Thyroid gland (tissue), 4 donors: ENCODE data around the gene KIR2DL4. TPM values are rescaled to one million over a fixed set of nuclear protein-coding genes. Genes with fewer than 3 reads are reported as not detected.
"Not testable (repeated sequence)": the region's sequence is repeated elsewhere in the genome, so short reads cannot be mapped to it uniquely, and the experiment has no call there.

ENCODE experiments used
- DNase-seq, 2 donors: peaks; one replicate each; pipeline ENCODE4 v3.0.0-alpha.2; 2019
- H3K27ac ChIP-seq, 3 donors: fragments of 200-600 bp; sonication (generic); 1 replicate in 2 of 3; 2 replicates in 1 of 3; pipeline ENCODE4 v1.5.1; 2016 to 2019; ENCODE audit warnings: mild to moderate bottlenecking in 1 of 3, moderate library complexity in 1 of 3
- H3K27me3 ChIP-seq: fragments of 200-600 bp; sonication (generic); one replicate; pipeline ENCODE4 v1.5.1; 2019
- H3K36me3 ChIP-seq, 2 donors: fragments of 200-600 bp; sonication (generic); one replicate each; pipeline ENCODE4 v1.5.1; 2016 to 2019
- H3K4me1 ChIP-seq, 2 donors: fragments of 200-600 bp; sonication (generic); one replicate each; pipeline ENCODE4 v1.5.1; 2017 to 2019
- H3K4me3 ChIP-seq, 3 donors: fragments of 200-600 bp; sonication (generic); replicated peaks in 1 of 3; 1 replicate in 2 of 3; 2 replicates in 1 of 3; pipeline ENCODE4 v1.5.1; 2016; ENCODE audit warnings: mild to moderate bottlenecking in 1 of 3
- H3K9me3 ChIP-seq: fragments of 200-600 bp; sonication (generic); one replicate; pipeline ENCODE4 v1.5.1; 2017
- POLR2A ChIP-seq, 2 donors: fragments of 450-650 bp; IDR thresholded peaks; one replicate each; pipeline ENCODE4 v1.6.1; 2017; ENCODE audit warnings: antibody characterized with exemption in 2 of 2, mild to moderate bottlenecking in 2 of 2, moderate library complexity in 1 of 2
- WGBS, 2 donors: methylation state at CpG; one replicate each; pipeline ENCODE4 v1.1.5; 2017; 5-methylcytosine and 5-hydroxymethylcytosine counted together
- intact Hi-C: fragments of 100-400 bp; cut with DNase I; formaldehyde crosslinking; loops from one replicate; pipeline ENCODE4 v1.15.1; 2023
- total RNA-seq, 4 donors: library from RNA; depleted of rRNA; stranded (reverse); fragments of >200 nt; gene quantifications; one replicate each; pipeline ENCODE4 v1.2.3, GENCODE V29; 2016
- TF ChIP-seq, protein P1 (sequence below), 6 experiments: fragments of 200-600 bp in 3 of 6; fragments of 450-650 bp in 3 of 6; sonication (generic) in 3 of 6; IDR thresholded peaks; one replicate each; pipeline ENCODE4 v1.5.1; 2016 to 2019; ENCODE audit warnings: antibody characterized with exemption in 6 of 6, mild to moderate bottlenecking in 2 of 6, inconsistent platforms in 1 of 6, moderate library complexity in 1 of 6

KIR2DL4 gene
- total RNA-seq: not detected

DNA sequence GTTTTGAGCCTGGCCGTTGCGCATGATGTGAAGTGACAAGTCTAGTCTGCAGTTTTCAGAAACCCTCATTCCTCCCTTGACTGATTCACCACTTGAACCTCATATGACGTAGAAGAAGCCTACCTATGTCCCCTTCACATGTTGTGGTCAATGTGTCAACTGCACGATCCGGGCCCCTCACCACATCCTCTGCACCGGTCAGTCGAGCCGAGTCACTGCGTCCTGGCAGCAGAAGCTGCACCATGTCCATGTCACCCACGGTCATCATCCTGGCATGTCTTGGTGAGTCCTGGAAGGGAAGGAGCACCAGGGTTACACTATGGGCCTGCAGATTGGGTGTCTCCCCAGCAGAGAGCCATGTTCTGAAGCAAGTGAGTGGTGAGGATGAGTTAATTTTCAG is at the start of gene KIR2DL4:
TSS of gene KIR2DL4 (plus strand) at position 201 of the 400 bp plus-strand sequence. CDS start at position 243, 42 bp downstream.
- TF ChIP-seq, protein P1, sequence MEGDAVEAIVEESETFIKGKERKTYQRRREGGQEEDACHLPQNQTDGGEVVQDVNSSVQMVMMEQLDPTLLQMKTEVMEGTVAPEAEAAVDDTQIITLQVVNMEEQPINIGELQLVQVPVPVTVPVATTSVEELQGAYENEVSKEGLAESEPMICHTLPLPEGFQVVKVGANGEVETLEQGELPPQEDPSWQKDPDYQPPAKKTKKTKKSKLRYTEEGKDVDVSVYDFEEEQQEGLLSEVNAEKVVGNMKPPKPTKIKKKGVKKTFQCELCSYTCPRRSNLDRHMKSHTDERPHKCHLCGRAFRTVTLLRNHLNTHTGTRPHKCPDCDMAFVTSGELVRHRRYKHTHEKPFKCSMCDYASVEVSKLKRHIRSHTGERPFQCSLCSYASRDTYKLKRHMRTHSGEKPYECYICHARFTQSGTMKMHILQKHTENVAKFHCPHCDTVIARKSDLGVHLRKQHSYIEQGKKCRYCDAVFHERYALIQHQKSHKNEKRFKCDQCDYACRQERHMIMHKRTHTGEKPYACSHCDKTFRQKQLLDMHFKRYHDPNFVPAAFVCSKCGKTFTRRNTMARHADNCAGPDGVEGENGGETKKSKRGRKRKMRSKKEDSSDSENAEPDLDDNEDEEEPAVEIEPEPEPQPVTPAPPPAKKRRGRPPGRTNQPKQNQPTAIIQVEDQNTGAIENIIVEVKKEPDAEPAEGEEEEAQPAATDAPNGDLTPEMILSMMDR (IDR thresholded peaks at IDR 0.05): no peak
- no peak for TF ChIP-seq POLR2A (IDR thresholded peaks at IDR 0.05)
- H3K27ac ChIP-seq: no peak within 1 kb of the TSS
- no peaks in the 10 kb centered on the region for H3K4me1 ChIP-seq
- 89 to 93% methylated on average over 10 of the region's 10 CpGs for WGBS, 2 donors
- H3K4me3 ChIP-seq: no peak within 1 kb of the TSS
- no peaks in the 10 kb centered on the region for H3K9me3 ChIP-seq
- no peaks in the 10 kb centered on the region for H3K27me3 ChIP-seq
- H3K36me3 ChIP-seq: no peaks in the 10 kb centered on the region
- no peak for DNase-seq
- intact Hi-C loops: no loop called here

DNA sequence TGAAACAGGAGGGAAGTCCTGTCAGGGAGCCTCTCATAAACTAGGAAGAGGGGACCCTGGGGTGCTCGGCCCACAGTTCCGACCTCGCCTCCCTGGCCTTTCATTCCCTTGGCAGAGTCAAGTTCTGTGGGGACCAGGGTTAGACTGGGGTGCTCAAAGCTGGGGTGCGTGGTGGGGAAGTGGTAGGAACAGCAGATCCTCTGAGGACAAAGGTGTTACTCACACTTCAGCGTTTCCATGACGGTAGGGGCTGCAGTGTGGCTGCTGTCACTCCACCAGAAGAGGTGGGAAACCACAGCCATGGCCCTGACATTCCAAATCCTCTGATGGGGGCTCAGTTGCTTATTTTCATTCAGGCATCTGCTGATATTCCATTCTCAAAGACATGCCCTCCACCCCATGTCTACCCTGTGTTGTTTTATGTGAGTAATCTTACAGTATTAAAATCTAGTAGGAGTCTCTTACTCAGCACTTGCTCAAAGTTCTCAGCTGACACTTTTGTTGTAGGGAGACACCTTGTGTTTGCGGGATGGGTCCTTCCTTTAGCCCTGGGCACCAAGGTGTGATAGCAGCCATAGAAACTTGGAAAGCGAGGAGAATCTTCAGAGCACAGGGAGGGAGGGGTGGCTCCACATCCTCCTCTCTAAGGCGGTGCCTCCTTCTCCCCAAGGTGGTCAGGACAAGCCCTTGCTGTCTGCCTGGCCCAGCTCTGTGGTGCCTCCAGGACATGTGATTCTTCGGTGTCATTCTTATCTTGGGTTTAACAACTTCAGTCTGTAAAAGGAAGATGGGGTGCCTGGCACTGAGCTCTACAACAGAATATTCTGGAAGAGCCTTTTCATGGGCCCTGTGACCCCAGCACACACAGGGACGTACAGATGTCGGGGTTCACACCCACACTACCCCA is 47.0 kb upstream of the KIR2DL4 start:
- intact Hi-C loops: not testable (repeated sequence)
- WGBS, 2 donors: 46 to 82% methylated on average over 4 to 8 of the region's 12 CpGs

DNA sequence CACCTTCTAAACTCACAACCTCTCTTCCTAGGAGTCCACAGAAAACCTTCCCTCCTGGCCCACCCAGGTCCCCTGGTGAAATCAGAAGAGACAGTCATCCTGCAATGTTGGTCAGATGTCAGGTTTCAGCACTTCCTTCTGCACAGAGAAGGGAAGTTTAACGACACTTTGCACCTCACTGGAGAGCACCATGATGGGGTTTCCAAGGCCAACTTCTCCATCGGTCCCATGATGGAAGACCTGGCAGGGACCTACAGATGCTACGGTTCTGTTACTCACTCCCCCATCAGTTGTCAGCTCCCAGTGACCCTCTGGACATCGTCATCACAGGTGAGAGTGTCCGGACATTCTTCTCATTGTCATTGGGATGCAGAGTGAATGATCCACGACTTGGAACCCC is 44.8 kb upstream of the KIR2DL4 start:
- H3K27ac ChIP-seq, H3K27me3 ChIP-seq, H3K4me3 ChIP-seq, intact Hi-C loops, H3K4me1 ChIP-seq, H3K9me3 ChIP-seq, H3K36me3 ChIP-seq, DNase-seq: not testable (repeated sequence)
- 53 to 65% methylated on average over 6 of the region's 6 CpGs for WGBS, 2 donors

More for the DNA sequence above, 47.0 kb upstream of the KIR2DL4 start:
- not testable (repeated sequence) for H3K9me3 ChIP-seq, H3K4me3 ChIP-seq, DNase-seq, H3K27me3 ChIP-seq, H3K4me1 ChIP-seq, H3K27ac ChIP-seq, H3K36me3 ChIP-seq

DNA sequence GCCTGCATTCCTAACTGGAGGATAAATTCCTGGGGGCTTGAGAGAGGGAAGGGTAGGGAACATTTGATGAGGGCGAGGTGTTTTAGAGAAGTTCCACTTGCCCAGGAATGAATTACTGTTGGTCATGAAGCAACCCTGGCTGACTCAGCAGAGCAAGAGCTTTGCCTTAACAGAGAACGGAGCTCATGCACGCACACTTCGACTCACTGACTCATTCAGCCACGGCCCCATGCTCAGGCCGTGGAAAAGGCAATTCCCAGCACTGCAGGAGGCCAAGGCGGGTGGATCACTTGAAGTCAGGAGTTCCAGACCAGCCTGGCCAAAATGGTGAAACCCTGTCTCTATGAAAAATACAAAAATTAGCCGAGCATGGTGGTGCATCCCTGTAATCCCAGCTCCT is 39.2 kb upstream of the KIR2DL4 start:
- H3K4me1 ChIP-seq, H3K27me3 ChIP-seq, H3K9me3 ChIP-seq, H3K27ac ChIP-seq, H3K36me3 ChIP-seq, DNase-seq, H3K4me3 ChIP-seq, intact Hi-C loops: not testable (repeated sequence)
- WGBS, 2 donors: 61 to 65% methylated on average over 7 to 8 of the region's 8 CpGs

DNA sequence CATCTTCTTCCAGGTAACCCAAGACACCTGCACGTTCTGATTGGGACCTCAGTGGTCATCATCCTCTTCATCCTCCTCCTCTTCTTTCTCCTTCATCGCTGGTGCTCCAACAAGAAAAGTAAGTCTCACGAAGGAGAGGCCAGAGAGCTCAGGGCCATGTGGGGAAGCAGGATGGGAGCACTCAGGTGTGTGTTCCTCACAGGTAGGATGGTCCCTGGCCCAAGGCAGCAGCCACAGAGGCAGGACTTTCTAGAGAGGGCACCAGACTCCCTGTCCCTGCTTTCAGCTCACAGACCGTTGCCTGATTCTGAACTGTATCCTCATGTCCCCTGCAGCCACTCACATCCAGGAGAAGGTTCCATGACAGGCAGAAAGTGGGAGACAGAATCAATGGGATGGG is 36.9 kb upstream of the KIR2DL4 start:
- 73 to 79% methylated on average over 3 to 4 of the region's 4 CpGs for WGBS, 2 donors

DNA sequence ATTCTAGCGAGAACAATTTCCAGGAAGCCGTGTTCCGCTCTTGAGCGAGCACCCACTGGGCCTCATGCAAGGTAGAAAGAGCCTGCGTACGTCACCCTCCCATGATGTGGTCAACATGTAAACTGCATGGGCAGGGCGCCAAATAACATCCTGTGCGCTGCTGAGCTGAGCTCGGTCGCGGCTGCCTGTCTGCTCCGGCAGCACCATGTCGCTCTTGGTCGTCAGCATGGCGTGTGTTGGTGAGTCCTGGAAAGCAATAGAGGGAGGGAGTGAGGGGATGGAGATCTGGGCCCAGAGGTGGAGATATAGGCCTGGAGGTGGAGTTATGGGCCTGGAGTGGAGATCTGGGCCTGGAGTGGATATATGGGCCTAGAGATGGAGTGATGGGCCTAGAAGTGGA is 33.8 kb upstream of the KIR2DL4 start, which contains the start of gene KIR2DL1:
TSS of gene KIR2DL1 (plus strand) at position 148 of the 400 bp plus-strand sequence. CDS start at position 206, 58 bp downstream.
- H3K27ac ChIP-seq, DNase-seq, H3K36me3 ChIP-seq, H3K27me3 ChIP-seq, intact Hi-C loops, H3K4me3 ChIP-seq, H3K9me3 ChIP-seq, H3K4me1 ChIP-seq: not testable (repeated sequence)
- WGBS, 2 donors: 88 to 95% methylated on average over 11 to 15 of the region's 15 CpGs

More for the DNA sequence above, 36.9 kb upstream of the KIR2DL4 start:
- H3K27ac ChIP-seq, H3K36me3 ChIP-seq, H3K4me1 ChIP-seq, intact Hi-C loops, DNase-seq, H3K27me3 ChIP-seq, H3K4me3 ChIP-seq, H3K9me3 ChIP-seq: not testable (repeated sequence)

DNA sequence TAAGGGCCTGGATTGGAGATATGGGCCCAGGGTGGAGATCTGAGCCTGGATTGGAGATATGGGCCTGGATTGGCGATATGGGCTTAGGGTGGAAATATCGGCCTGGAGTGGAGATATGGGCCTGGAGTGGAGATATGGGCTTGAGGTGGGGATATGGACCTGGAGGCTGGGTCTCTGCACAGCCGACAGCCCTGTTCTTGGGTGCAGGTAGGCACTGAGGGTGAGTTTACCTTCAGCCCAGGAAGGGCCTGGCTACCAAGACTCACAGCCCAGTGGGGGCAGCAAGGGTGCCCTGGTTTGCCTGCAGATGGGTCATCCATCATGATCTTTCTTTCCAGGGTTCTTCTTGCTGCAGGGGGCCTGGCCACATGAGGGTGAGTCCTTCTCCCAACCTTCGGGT is 32.9 kb upstream of the KIR2DL4 start:
- H3K27me3 ChIP-seq, DNase-seq, H3K4me1 ChIP-seq, intact Hi-C loops, H3K4me3 ChIP-seq, H3K36me3 ChIP-seq, H3K27ac ChIP-seq, H3K9me3 ChIP-seq: not testable (repeated sequence)
- 84 to 86% methylated on average over 4 of the region's 4 CpGs for WGBS, 2 donors

DNA sequence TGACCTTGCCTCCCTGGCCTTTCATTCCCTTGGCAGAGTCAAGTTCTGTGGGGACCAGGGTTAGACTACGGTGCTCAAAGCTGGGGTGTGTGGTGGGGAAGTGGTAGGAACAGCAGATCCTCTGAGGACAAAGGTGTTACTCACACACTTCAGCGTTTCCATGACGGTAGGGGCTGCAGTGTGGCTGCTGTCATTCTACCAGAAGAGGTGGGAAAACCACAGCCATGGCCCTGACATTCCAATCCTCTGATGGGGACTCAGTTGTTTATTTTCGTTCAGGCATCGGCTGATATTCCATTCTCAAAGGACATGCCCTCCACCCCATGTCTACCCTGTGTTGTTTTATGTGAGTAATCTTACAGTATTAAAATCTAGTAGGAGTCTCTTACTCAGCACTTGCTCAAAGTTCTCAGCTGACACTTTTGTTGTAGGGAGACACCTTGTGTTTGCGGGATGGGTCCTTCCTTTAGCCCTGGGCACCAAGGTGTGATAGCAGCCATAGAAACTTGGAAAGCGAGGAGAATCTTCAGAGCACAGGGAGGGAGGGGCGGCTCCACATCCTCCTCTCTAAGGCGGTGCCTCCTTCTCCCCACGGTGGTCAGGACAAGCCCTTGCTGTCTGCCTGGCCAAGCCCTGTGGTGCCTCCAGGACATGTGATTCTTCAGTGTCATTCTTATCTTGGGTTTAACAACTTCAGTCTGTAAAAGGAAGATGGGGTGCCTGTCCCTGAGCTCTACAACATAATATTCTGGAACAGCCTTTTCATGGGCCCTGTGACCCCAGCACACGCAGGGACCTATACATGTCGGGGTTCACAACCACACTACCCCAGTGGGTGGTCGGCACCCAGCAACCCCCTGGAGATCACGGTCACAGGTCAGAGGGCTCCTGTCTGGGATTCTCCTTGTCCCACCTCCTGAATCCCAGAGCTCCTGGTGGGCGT is 32.1 kb upstream of the KIR2DL4 start:
- H3K4me3 ChIP-seq, H3K4me1 ChIP-seq, intact Hi-C loops, H3K36me3 ChIP-seq, H3K27ac ChIP-seq, H3K9me3 ChIP-seq, DNase-seq, H3K27me3 ChIP-seq: not testable (repeated sequence)
- 84 to 88% methylated on average over 10 to 15 of the region's 15 CpGs for whole genome bisulfite sequencing, 2 donors

DNA sequence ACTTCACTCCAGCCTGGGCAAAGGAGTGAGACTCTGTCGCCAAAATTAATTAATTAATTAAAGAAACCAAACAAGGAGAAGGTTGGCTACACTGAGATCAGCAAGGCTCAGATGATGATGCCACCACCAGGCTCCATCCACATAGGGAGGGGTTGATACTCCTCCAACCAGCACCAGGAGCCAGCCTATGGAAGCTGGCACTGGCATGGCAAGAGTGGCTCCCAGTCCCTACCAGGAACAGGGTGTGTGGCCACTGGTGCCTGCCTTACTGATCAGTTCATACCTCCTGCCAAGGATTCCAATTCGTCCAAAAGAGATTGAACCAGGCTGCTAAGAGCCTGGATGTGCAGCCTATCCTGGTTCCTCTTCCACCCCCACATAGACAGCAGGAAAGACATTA is 30.7 kb upstream of the KIR2DL4 start:
- H3K9me3 ChIP-seq, H3K27ac ChIP-seq, H3K4me1 ChIP-seq, H3K4me3 ChIP-seq, intact Hi-C loops, H3K36me3 ChIP-seq, DNase-seq, H3K27me3 ChIP-seq: not testable (repeated sequence)
- WGBS, 2 donors: 34 to 41% methylated on average over 2 of the region's 2 CpGs

DNA sequence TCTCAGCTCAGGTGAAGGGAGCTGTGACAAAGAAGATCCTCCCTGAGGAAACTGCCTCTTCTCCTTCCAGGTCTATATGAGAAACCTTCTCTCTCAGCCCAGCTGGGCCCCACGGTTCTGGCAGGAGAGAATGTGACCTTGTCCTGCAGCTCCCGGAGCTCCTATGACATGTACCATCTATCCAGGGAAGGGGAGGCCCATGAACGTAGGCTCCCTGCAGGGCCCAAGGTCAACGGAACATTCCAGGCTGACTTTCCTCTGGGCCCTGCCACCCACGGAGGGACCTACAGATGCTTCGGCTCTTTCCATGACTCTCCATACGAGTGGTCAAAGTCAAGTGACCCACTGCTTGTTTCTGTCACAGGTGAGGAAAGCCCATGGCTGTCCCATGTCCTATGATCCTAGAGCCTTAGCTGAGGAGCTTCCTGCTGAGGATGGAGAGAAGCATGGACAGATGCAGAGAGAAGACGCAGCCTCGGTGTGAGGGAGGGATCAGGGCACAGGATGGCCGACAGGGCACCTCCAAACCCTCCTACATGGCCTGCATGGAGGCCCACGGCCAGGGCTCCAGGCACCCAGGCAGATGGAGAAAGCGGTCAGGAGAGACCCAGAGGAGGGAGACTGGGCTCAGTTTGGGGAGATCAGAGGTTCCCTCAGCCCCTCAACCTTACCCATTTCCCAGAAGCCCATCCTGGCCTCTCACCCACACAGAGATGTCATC is 28.2 kb upstream of the KIR2DL4 start:
- 75 to 80% methylated on average over 10 to 12 of the region's 12 CpGs for WGBS, 2 donors
- DNase-seq, H3K36me3 ChIP-seq, H3K27me3 ChIP-seq, intact Hi-C loops, H3K4me3 ChIP-seq, H3K4me1 ChIP-seq, H3K27ac ChIP-seq, H3K9me3 ChIP-seq: not testable (repeated sequence)

DNA sequence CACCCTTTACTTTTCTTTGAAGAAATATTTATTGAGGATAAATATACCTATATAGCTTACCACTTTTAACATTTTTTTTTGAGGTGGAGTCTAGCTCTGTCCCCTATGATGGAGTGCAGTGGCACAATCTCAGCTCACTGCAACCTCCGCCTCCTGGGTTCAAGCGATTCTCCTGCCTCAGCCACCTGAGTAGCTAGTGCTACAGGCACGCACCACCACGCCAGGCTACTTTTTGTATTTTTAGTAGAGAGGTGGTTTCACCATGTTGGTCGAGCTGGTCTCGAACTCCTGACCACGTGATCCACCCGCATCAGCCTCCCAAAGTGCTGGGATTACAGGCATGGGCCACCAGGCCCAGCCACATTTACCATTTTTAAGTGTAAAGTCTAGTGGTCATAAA is 27.6 kb upstream of the KIR2DL4 start:
- H3K36me3 ChIP-seq, intact Hi-C loops, H3K27ac ChIP-seq, H3K9me3 ChIP-seq, H3K27me3 ChIP-seq, H3K4me3 ChIP-seq, H3K4me1 ChIP-seq, DNase-seq: not testable (repeated sequence)
- WGBS, 2 donors: 80 to 87% methylated on average over 8 of the region's 8 CpGs
